HG03060 (cell line): ENCODE measurements around the gene GAGE10.
"Not testable (repeated sequence)": the region's sequence is repeated elsewhere in the genome, so short reads cannot be mapped to it uniquely, and the experiment has no call there.

ENCODE experiments used
- ATAC-seq: cut with Tn5 transposase; IDR thresholded peaks from one replicate; pipeline ENCODE4 v1.9.1; 2021; ENCODE audit warnings: low read depth, moderate number of reproducible peaks; ENCODE audit not compliant: unreplicated experiment

GAGE10 gene

DNA sequence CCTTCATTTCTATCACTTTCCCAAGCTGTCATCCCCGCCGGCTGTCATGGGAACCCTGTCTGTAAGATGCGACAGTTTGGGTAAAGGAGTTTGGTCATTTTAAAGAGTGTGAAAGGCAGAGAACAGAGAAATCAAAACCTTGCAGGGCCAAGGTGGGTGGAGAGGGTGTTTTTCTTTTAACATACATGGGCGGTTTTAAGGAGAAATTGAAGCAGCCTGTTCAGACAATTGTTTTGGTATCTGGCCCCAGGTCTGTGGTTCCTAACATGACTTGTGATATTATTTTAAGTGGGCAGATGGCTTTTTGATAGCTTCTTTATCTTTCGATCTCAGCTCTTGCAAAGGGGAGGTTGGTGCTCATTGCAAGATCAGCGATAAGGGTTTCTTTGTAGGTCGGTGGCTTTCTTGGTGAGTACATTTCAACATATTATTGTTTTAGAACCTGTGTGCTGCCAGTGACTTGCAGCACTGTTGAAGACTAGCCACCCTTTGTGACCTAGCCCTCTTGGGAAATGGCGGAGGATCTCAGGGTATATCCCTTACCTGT lies 30.2 kb upstream of the GAGE10 start:
- ATAC-seq: no peak

DNA sequence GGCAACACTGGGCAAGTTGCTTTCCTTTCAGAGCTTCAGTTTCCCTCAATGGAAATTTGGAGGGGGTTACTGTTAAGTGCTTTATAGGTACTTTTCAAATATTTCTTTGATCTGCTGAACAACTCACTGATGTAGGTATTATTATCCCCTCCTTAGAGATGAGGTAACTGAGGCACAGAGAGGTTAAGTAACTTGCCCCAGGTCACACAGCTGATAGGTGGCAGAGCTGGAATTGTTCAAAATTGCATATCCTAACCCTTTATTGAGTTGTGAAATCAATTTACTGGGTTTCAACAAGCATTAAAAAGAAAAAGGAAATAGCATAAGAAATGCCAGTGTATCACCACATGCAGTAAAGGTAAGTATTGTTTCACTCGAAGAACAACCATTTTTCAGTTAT lies 27.2 kb upstream of the GAGE10 start:
- ATAC-seq: no peak

GRCh38 chrX:49276671-49277534 lies 26.5 kb upstream of the GAGE10 start:
- ATAC-seq: no peak

DNA sequence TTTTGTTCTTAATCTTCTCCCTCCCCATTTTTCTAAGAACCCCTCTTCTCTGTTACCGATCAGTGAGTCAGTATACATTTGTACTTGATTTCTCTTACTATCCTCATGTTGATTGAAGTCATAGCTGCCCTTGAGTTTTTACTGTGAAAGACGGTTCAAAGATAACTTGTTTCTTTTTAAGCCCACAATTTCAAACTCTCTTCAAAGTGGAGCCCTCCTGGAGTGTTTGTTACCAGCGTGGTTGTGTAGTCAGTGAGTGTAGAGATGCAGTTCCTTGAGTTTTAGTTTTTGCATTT lies 26.0 kb upstream of the GAGE10 start:
- no peak for ATAC-seq

- no peak for ATAC-seq
These were observed 25.4 kb upstream of the GAGE10 start for GRCh38 chrX:49278081-49278480.

DNA sequence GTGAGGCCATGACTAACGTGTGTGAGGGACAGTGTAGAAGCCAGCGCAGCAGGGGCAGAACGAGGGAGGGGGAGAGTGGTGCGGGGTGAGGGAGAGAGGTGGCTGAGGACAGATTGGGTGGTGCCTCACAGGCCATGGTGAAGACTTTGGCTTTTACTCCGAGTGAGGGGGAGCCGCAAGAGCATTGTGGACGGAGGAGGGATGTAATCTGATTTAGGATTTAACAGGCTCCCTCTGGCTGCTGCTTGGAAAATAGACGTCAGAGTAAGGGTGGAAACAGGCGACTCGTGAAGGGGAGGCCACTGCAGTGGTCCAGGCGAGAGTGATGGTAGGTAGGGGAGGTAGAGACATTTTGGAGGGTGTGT lies 20.8 kb upstream of the GAGE10 start:
- no peak for ATAC-seq

- ATAC-seq: no peak
These were observed 19.2 kb upstream of the GAGE10 start for GRCh38 chrX:49284212-49284611.

- ATAC-seq: no peak
These were observed 17.3 kb upstream of the GAGE10 start for GRCh38 chrX:49286136-49286535.

DNA sequence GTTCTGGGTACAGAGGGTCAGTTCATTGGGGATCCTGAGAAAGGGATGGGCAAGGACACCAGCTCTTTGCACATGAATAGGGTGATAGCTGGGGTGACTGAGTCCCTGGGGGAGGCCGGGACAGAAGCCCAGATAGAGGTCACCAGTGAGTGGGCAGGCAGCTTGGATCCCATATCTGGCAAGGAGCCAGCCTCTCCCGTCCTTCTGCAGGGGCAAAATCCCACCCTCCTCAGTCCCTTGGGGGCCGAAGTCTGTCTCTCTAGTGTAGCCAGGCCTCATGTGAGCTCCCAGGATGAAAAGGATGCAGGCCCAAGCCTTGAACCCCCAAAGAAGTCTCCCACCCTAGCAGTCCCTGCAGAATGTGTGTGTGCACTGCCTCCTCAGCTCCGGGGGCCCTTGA lies 16.9 kb upstream of the GAGE10 start:
- no peak for ATAC-seq

DNA sequence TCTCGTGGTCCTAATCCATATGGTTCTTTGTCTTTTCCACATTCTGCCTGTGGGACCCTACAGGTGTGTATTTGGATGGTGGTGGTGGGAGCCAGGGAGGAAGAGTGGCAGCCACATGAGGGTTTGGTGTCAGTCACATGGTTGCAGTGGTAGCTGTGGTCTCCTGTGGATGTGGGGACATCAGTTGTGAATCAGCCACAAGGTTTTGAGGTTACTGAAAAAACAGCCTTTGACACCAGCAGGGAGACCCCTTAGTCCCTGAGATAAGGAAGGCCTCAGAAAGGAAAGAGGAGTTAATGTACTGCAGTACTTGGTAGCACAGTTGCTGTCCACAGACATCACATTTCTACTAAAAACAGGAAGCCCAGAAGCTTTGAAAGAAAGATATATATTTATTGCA lies 15.8 kb upstream of the GAGE10 start:
- ATAC-seq: no peak

DNA sequence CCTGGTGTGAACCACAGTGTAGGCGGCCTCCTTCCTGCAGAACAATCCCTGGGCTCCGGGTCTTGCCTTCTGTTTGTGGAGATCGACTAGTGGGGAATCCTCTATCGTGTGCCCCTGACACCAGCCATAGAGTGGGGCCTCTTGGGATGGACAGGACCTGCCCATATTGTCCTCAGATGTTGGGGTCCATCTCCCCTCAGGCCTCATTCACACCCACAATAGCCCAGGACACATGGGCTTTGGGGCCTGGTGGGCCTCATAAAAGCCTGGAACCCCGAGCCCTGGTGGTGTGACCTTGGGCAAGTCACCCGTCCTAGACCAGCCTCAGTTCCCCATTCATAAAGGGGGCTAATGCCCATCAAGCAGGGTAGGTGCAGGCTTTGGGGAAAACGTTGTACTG lies 13.2 kb upstream of the GAGE10 start:
- ATAC-seq: no peak

- no peak for ATAC-seq
These were observed 11.7 kb upstream of the GAGE10 start for GRCh38 chrX:49291615-49292337.

DNA sequence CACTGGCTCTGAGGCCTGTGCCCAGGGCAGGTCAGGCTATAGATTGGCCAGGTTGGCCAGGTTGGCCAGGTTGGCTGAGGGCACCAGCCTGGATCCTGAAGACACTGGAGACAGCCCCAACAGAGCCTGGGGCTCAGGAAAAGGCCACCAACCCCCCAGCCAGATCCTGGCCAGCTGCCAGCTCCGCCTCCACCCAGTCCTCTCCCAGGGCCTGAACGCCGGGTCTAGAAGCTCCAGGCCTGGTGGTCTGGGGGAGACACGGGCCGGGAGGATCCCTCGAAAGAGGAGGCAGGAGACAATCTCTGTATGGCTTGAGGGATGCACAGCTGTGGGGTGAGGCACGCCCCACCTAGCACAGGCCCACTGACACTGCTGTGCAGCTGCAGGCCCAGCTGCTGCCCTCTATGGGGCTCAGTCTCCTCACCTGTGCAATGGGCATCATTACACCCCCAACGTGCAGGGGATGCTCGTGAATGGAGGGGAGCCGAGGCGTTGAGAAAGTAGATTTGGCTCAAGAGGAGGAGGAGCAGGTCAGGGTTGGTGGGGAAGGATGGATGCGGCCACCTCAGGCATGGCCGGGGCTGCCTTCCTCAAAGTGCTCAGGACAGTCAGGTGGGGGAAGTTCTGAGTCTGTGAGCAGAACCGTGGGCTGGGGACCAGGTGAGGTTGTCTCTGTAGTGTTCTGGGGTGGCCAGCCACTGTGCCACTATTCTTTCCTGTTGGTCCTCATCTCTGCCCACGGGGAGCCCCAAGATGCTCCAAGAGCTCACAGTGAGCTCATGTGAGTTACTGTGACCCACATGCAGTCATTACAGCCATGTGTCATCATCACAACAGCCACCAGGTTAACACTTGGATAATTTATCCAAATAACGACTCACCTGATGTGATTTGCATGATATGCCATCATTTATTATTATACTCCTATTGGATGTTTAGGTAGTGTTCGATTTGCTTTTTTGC lies 10.8 kb upstream of the GAGE10 start:
- ATAC-seq: no peak

- ATAC-seq: not testable (repeated sequence)
These were observed 4.2 kb upstream of the GAGE10 start for GRCh38 chrX:49299293-49299692.

GRCh38 chrX:49300703-49301102 lies 2.7 kb upstream of the GAGE10 start:
- ATAC-seq: no peak

- not testable (repeated sequence) for ATAC-seq
These were observed 4.3 kb downstream of the GAGE10 start for GRCh38 chrX:49307775-49308174.

DNA sequence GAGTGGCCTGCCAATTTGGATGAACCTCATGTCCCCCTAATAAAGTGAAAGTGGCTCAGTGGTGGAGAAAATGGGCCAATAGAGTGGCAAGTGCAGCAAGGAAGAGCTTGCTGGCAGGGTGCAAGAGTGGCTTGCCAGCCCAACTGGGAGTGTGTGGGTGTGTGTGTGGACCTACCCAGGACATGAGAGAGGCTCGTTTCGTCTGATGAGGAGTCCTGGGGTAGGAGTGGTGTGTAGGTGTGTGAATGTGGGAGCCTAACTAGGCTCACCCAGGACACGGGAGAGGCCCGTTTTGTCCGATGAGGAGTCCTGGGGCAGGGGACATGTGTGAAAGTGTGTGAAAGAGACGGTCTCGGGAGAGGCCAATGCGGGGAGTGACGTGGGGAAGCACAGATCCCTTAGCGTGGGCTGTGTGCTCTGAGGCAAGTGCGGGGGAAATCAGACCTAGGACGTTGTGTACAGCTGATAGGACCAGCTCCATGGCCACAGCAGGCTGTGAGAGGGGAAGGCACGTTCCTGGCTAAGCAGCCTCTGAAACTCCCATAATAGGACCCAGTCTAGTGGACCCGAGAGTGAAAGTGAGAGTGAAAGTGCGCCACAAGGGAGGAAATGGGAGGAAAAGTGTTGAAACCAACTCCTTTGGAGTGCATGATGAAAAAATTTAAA lies 5.3 kb downstream of the GAGE10 start:
- ATAC-seq: no peak

DNA sequence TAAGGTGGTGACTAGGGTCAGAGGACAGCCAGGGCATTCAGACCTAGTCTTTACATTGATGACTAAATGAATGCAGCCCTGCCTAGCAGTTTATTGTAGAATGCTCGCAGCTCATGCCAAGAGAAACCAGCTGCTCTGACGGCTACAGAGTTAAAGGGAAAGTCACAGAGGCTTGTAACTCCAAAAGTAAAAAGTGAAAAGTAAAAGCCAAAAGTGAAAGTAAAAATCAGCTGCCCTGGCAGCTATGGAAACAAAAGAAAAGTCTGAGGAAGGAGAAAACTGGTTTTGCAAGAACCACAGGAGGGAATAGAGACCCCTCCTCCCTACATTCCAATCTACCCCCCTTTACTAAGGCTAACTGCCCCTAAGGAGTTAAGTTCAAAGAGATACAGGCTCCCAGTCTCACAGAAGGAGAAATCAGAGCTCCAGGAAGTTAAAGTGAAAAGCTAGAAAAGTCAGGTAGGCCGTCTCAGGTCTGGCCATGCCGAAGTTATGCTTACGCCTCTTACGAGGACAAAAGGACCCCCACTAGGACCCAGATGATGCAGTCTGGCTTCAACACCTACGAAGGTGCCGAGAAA lies 6.0 kb downstream of the GAGE10 start:
- no peak for ATAC-seq

GRCh38 chrX:49310371-49310770 lies 6.9 kb downstream of the GAGE10 start:
- no peak for ATAC-seq

- ATAC-seq: no peak
These were observed 8.7 kb downstream of the GAGE10 start for GRCh38 chrX:49312176-49312575.
